GM10266 (cell line): ENCODE data around the gene ASIC3.
A peak's percentile ranks its signal among the peaks of the same experiment; 100 is the strongest.

Source experiments
- DNase-seq: peaks from one replicate; pipeline ENCODE4 v3.0.0; 2012; ENCODE audit errors: extremely low spot score
- CTCF ChIP-seq: IDR thresholded peaks from 2 replicates; pipeline ENCODE4 v1.5.1; 2012; ENCODE audit warnings: mild to moderate bottlenecking, low read depth; ENCODE audit not compliant: control insufficient read depth, insufficient read depth; ENCODE audit errors: missing control alignments

Gene ASIC3

DNA sequence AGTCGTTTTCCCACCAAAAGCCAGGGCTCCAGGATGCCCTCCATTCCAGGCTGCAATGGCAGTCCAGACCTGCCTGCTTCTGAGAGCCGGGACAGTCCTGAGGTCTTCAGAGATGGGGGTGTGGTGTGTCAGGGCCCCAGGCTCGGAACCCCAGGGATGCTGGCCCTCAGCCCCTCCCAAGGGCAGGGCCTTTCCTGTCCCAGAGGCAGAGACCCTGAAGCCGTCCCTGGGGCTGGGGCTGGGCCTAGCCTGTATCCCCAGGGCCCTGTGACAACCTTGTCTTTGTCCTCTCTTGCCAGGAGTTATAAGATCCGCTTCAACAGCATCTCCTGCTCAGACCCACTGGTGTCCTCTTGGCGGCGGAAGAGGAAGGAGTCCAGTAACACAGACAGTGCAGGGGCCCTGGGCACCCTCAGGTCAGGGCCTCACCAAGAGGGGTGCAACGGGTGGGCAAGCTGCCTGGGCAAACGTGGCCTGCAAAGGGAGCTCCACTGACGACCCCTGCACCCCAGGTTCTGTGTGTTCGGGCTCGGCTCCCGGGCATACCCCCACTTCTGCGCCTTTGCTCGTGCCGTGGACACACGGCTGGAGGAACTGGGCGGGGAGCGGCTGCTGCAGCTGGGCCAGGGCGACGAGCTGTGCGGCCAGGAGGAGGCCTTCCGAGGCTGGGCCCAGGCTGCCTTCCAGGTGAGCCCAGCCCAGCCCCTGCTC lies 41.6 kb upstream of the ASIC3 start:
- no peak for DNase-seq

DNA sequence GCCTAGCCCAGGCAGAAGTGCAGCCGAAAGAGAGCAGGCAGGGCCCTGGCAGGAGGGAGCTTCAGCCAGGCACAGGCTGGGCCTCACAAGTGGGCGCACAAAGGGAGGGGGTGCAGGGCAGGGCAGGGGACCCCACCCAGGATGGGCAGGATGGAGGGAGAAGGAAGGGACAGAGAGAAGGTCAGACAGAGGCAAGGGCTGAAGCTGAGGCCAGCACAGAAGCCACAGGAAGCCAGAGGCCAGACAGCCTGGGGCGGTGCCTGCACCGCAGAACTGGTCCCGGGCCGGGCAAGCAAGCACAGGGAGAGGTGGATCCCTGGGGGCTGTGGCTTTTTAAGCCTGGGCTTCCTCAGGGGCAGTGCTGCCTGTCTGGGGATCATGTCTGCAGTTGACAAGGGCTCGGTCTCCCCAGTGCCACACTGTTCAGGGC lies 40.8 kb upstream of the ASIC3 start:
- no peak for DNase-seq
- no peak for TF ChIP-seq CTCF

More for the DNA sequence above, 41.6 kb upstream of the ASIC3 start:
- no peak for TF ChIP-seq CTCF

- DNase-seq, result no peak
- no peak for TF ChIP-seq CTCF
Measured at GRCh38 chr7:151008143-151008510, 40.2 kb upstream of the ASIC3 start.

DNA sequence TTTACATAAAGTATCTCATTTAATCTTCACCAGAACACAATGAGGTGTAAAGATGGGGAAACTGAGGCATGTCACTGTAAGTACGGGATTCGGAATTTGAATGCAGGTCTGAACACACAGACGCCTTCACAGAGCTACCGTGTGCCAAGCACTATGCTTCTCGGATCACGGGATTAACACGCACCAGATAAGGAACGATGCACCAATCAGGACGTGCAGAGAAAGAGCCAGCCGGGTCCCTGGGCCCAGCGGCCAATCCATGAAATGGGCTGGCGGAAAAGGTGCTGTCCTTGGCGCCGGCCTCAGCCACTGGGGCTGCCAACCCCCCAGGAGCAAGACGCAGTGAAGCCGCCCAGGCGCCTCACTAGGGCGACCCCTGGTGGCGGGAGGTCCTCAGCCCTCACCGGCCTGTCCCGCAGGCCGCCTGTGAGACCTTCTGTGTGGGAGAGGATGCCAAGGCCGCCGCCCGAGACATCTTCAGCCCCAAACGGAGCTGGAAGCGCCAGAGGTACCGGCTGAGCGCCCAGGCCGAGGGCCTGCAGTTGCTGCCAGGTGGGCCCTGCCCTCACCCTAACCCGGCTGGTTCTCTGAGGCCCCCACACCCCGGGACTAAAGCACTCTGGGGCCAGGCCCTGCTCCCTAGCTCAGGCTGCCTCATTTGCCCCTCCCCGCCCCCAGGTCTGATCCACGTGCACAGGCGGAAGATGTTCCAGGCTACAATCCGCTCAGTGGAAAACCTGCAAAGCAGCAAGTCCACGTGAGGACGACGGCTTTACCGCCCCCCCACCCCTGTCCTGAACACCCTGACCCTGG lies 39.6 kb upstream of the ASIC3 start:
- TF ChIP-seq CTCF, result peak; percentile 84
- peak; percentile 69 for DNase-seq

- no peak for DNase-seq
- no peak for TF ChIP-seq CTCF
Measured at GRCh38 chr7:151009327-151010036, 38.8 kb upstream of the ASIC3 start.

- TF ChIP-seq CTCF, result no peak
- no peak for DNase-seq
Measured at GRCh38 chr7:151010037-151010306, 38.4 kb upstream of the ASIC3 start.
